ENCODE data around the gene SLAMF9.

Gene SLAMF9

GRCh38 chr1:159921700-159922504, 32.1 kb downstream of the SLAMF9 start:
- no peak overlapping the region for H2BK120ac ChIP-seq (ENCODE audit: low read depth, low read length)
- H2AFZ ChIP-seq (ENCODE audit: low read length), result no peak overlapping the region
- H2BK15ac ChIP-seq (ENCODE audit: low read length), result peak overlapping the region; percentile 2
- no peak overlapping the region for H3K4ac ChIP-seq (ENCODE audit: low read length)
- DNase-seq (ENCODE audit: low spot score), result no peak
- no peak overlapping the region for H4K91ac ChIP-seq (ENCODE audit: low read depth, low read length, poor library complexity)
- no peak overlapping the region for H2BK12ac ChIP-seq (ENCODE audit: low read length)
- H3K79me1 ChIP-seq (ENCODE audit: low read depth, low read length), result peaks cover 3% of the 10 kb centered on the region
- peak overlapping the region; percentile 92 for H2AK5ac ChIP-seq (ENCODE audit: low read depth, low read length)
- no peak overlapping the region for H3K18ac ChIP-seq (ENCODE audit: low read length)
- peak overlapping the region; percentile 50 for H3K23ac ChIP-seq (ENCODE audit: low read depth, low read length, poor library complexity)
- H4K8ac ChIP-seq (ENCODE audit: low read depth, low read length), result no peak overlapping the region
- peaks cover 20 to 26% of the 10 kb centered on the region in 2 donors for H3K4me1 ChIP-seq (ENCODE audit: control insufficient read depth in 2 of 2, insufficient read depth in 1 of 2, low read depth in 1 of 2, low read length in 2 of 2)
- no peak overlapping the region for H3K4me2 ChIP-seq (ENCODE audit: insufficient read depth, low read length, poor library complexity, severe bottlenecking)
- peaks cover 0 to 13% (median 3%) of the 10 kb centered on the region in 3 experiments for H3K27me3 ChIP-seq (ENCODE audit: control insufficient read depth in 3 of 3, insufficient read depth in 3 of 3, low read depth in 1 of 3, low read length in 3 of 3)
- peaks cover 0 to under 1% of the 10 kb centered on the region in 2 donors for H3K36me3 ChIP-seq (replicated peaks in 1 of 2; ENCODE audit: control insufficient read depth in 2 of 2, insufficient read depth in 2 of 2, low read length in 2 of 2)
- no CpG with 5 or more reads among the region's 18 CpGs for WGBS, 2 donors (ENCODE audit: extremely low coverage in 2 of 2, insufficient read length in 2 of 2, insufficient replicate concordance in 1 of 2)
- H3K9me3 ChIP-seq (replicated peaks in 1 of 2; ENCODE audit: control insufficient read depth in 2 of 2, insufficient read depth in 1 of 2, low read depth in 1 of 2, low read length in 2 of 2), result no peaks in the 10 kb centered on the region
- H3K14ac ChIP-seq (ENCODE audit: low read length), result peak overlapping the region; percentile 75
- H2BK5ac ChIP-seq (ENCODE audit: low read length), result no peak overlapping the region
- no peak overlapping the region for H3K4me3 ChIP-seq (ENCODE audit: low read length in 2 of 2)
- no peak overlapping the region for H3K27ac ChIP-seq (replicated peaks; ENCODE audit: low read length)
- H3K9ac ChIP-seq (ENCODE audit: low read depth, low read length, poor library complexity), result no peak overlapping the region

GRCh38 chr1:159921251-159921650, 32.8 kb downstream of the SLAMF9 start:
- H4K8ac ChIP-seq (ENCODE audit: low read depth, low read length), result no peak overlapping the region
- H3K9ac ChIP-seq (ENCODE audit: low read depth, low read length, poor library complexity), result no peak overlapping the region
- no peak overlapping the region for H2AK5ac ChIP-seq (ENCODE audit: low read depth, low read length)
- H3K4me1 ChIP-seq (ENCODE audit: control insufficient read depth in 2 of 2, insufficient read depth in 1 of 2, low read depth in 1 of 2, low read length in 2 of 2), result peaks cover 25 to 32% of the 10 kb centered on the region in 2 donors
- H3K4me3 ChIP-seq (ENCODE audit: low read length in 2 of 2), result no peak overlapping the region
- H2BK5ac ChIP-seq (ENCODE audit: low read length), result no peak overlapping the region
- peaks cover 0 to 13% (median 3%) of the 10 kb centered on the region in 3 experiments for H3K27me3 ChIP-seq (ENCODE audit: control insufficient read depth in 3 of 3, insufficient read depth in 3 of 3, low read depth in 1 of 3, low read length in 3 of 3)
- H3K36me3 ChIP-seq (replicated peaks in 1 of 2; ENCODE audit: control insufficient read depth in 2 of 2, insufficient read depth in 2 of 2, low read length in 2 of 2), result no peaks in the 10 kb centered on the region
- no peak overlapping the region for H3K27ac ChIP-seq (replicated peaks; ENCODE audit: low read length)
- H2BK120ac ChIP-seq (ENCODE audit: low read depth, low read length), result no peak overlapping the region
- no peak overlapping the region for H3K23ac ChIP-seq (ENCODE audit: low read depth, low read length, poor library complexity)
- H3K4me2 ChIP-seq (ENCODE audit: insufficient read depth, low read length, poor library complexity, severe bottlenecking), result no peak overlapping the region
- no peak overlapping the region for H4K91ac ChIP-seq (ENCODE audit: low read depth, low read length, poor library complexity)
- H2AFZ ChIP-seq (ENCODE audit: low read length), result no peak overlapping the region
- no peak overlapping the region for H3K4ac ChIP-seq (ENCODE audit: low read length)
- no CpG with 5 or more reads among the region's 1 CpG for WGBS, 2 donors (ENCODE audit: extremely low coverage in 2 of 2, insufficient read length in 2 of 2, insufficient replicate concordance in 1 of 2)
- no peak for DNase-seq (ENCODE audit: low spot score)
- H3K9me3 ChIP-seq (replicated peaks in 1 of 2; ENCODE audit: control insufficient read depth in 2 of 2, insufficient read depth in 1 of 2, low read depth in 1 of 2, low read length in 2 of 2), result no peaks in the 10 kb centered on the region
- no peak overlapping the region for H3K18ac ChIP-seq (ENCODE audit: low read length)
- no peak overlapping the region for H2BK12ac ChIP-seq (ENCODE audit: low read length)
- H2BK15ac ChIP-seq (ENCODE audit: low read length), result no peak overlapping the region
- peaks cover 3% of the 10 kb centered on the region for H3K79me1 ChIP-seq (ENCODE audit: low read depth, low read length)
- H3K14ac ChIP-seq (ENCODE audit: low read length), result no peak overlapping the region

- no peak for DNase-seq (ENCODE audit: low spot score)
- Histone ChIP-seq H3K4me3 (ENCODE audit: low read length in 2 of 2) (no peak overlapping the region), H2BK120ac (ENCODE audit: low read depth, low read length) (no peak overlapping the region), H4K8ac (ENCODE audit: low read depth, low read length) (no peak overlapping the region), H4K91ac (ENCODE audit: low read depth, low read length, poor library complexity) (no peak overlapping the region), H2BK5ac (ENCODE audit: low read length) (no peak overlapping the region), H3K9ac (ENCODE audit: low read depth, low read length, poor library complexity) (no peak overlapping the region), H2AK5ac (ENCODE audit: low read depth, low read length) (no peak overlapping the region), H3K27me3 (ENCODE audit: control insufficient read depth in 3 of 3, insufficient read depth in 3 of 3, low read depth in 1 of 3, low read length in 3 of 3) (peaks cover 2 to 13% (median 3%) of the 10 kb centered on the region in 3 experiments), H2BK15ac (ENCODE audit: low read length) (no peak overlapping the region), H2BK12ac (ENCODE audit: low read length) (no peak overlapping the region), H3K79me1 (ENCODE audit: low read depth, low read length) (peaks cover 3% of the 10 kb centered on the region), H3K14ac (ENCODE audit: low read length) (no peak overlapping the region), H3K23ac (ENCODE audit: low read depth, low read length, poor library complexity) (no peak overlapping the region), H3K4me1 (ENCODE audit: control insufficient read depth in 2 of 2, insufficient read depth in 1 of 2, low read depth in 1 of 2, low read length in 2 of 2) (peaks cover 24 to 34% of the 10 kb centered on the region in 2 donors), H3K36me3 (replicated peaks in 1 of 2; ENCODE audit: control insufficient read depth in 2 of 2, insufficient read depth in 2 of 2, low read length in 2 of 2) (no peaks in the 10 kb centered on the region), H3K18ac (ENCODE audit: low read length) (no peak overlapping the region), H2AFZ (ENCODE audit: low read length) (no peak overlapping the region), H3K9me3 (replicated peaks in 1 of 2; ENCODE audit: control insufficient read depth in 2 of 2, insufficient read depth in 1 of 2, low read depth in 1 of 2, low read length in 2 of 2) (no peaks in the 10 kb centered on the region), H3K4me2 (ENCODE audit: insufficient read depth, low read length, poor library complexity, severe bottlenecking) (no peak overlapping the region), H3K4ac (ENCODE audit: low read length) (no peak overlapping the region), H3K27ac (replicated peaks; ENCODE audit: low read length) (no peak overlapping the region)
- no CpG with 5 or more reads among the region's 1 CpG for WGBS, 2 donors (ENCODE audit: extremely low coverage in 2 of 2, insufficient read length in 2 of 2, insufficient replicate concordance in 1 of 2)
Measured at GRCh38 chr1:159920651-159921050, 33.4 kb downstream of the SLAMF9 start.

GRCh38 chr1:159920202-159920601, 33.8 kb downstream of the SLAMF9 start:
- DNase-seq (ENCODE audit: low spot score), result no peak
- Histone ChIP-seq H3K27ac (replicated peaks; ENCODE audit: low read length) (no peak overlapping the region), H2AK5ac (ENCODE audit: low read depth, low read length) (no peak overlapping the region), H2BK15ac (ENCODE audit: low read length) (no peak overlapping the region), H4K91ac (ENCODE audit: low read depth, low read length, poor library complexity) (no peak overlapping the region), H2BK120ac (ENCODE audit: low read depth, low read length) (no peak overlapping the region), H3K9me3 (replicated peaks in 1 of 2; ENCODE audit: control insufficient read depth in 2 of 2, insufficient read depth in 1 of 2, low read depth in 1 of 2, low read length in 2 of 2) (no peaks in the 10 kb centered on the region), H3K36me3 (replicated peaks in 1 of 2; ENCODE audit: control insufficient read depth in 2 of 2, insufficient read depth in 2 of 2, low read length in 2 of 2) (no peaks in the 10 kb centered on the region), H3K18ac (ENCODE audit: low read length) (no peak overlapping the region), H3K79me1 (ENCODE audit: low read depth, low read length) (peaks cover 3% of the 10 kb centered on the region), H3K4me3 (ENCODE audit: low read length in 2 of 2) (no peak overlapping the region), H3K27me3 (ENCODE audit: control insufficient read depth in 3 of 3, insufficient read depth in 3 of 3, low read depth in 1 of 3, low read length in 3 of 3) (peaks cover 3 to 13% (median 4%) of the 10 kb centered on the region in 3 experiments), H3K4me2 (ENCODE audit: insufficient read depth, low read length, poor library complexity, severe bottlenecking) (no peak overlapping the region), H4K8ac (ENCODE audit: low read depth, low read length) (no peak overlapping the region), H2BK12ac (ENCODE audit: low read length) (no peak overlapping the region), H3K4me1 (ENCODE audit: control insufficient read depth in 2 of 2, insufficient read depth in 1 of 2, low read depth in 1 of 2, low read length in 2 of 2) (peaks cover 21 to 35% of the 10 kb centered on the region in 2 donors), H3K9ac (ENCODE audit: low read depth, low read length, poor library complexity) (no peak overlapping the region), H3K23ac (ENCODE audit: low read depth, low read length, poor library complexity) (no peak overlapping the region), H3K14ac (ENCODE audit: low read length) (no peak overlapping the region), H2BK5ac (ENCODE audit: low read length) (no peak overlapping the region), H2AFZ (ENCODE audit: low read length) (no peak overlapping the region), H3K4ac (ENCODE audit: low read length) (no peak overlapping the region)
- no CpG with 5 or more reads among the region's 10 CpGs for WGBS, 2 donors (ENCODE audit: extremely low coverage in 2 of 2, insufficient read length in 2 of 2, insufficient replicate concordance in 1 of 2)
